CD4-positive, alpha-beta memory T cell (primary cell): ENCODE results near the gene CBX1. TPM values are rescaled to one million over a fixed set of nuclear protein-coding genes. Genes with fewer than 3 reads are reported as not detected.

Experiments used
- CTCF ChIA-PET: fragments of 350-600 bp; sonication (Branson Sonifier 250); formaldehyde crosslinking; loops from one replicate; lab custom pipeline; 2021; ENCODE audit warnings: inconsistent platforms; ENCODE audit not compliant: partially characterized antibody; lab: Charles Lee
- POLR2A ChIA-PET: fragments of 350-600 bp; sonication (Branson Sonifier 250); formaldehyde crosslinking; loops from one replicate; lab custom pipeline; 2021; ENCODE audit not compliant: partially characterized antibody; lab: Charles Lee
- DNase-seq, 5 donors: peaks; one replicate each; pipeline versions ENCODE4 v3.0.0 to v3.0.0-alpha.2; 2020 to 2022; ENCODE audit warnings: mixed read lengths in 1 of 5
- H3K27ac ChIP-seq: one replicate; pipeline ENCODE4 v1.7.0; 2013; ENCODE audit warnings: low read depth, low read length
- H3K27me3 ChIP-seq: 2 replicates; pipeline ENCODE4 v1.7.0; 2013; ENCODE audit warnings: mild to moderate bottlenecking, low read length, moderate library complexity; ENCODE audit not compliant: insufficient read depth
- H3K36me3 ChIP-seq: 2 replicates; pipeline ENCODE4 v1.7.0; 2013; ENCODE audit warnings: mild to moderate bottlenecking, low read length, moderate library complexity; ENCODE audit not compliant: insufficient read depth
- H3K4me1 ChIP-seq: 2 replicates; pipeline ENCODE4 v1.7.0; 2013; ENCODE audit warnings: mild to moderate bottlenecking, low read length, moderate library complexity; ENCODE audit not compliant: insufficient read depth
- H3K4me3 ChIP-seq, 2 donors: one replicate each; pipeline ENCODE4 v1.7.0; 2013; ENCODE audit warnings: low read length in 2 of 2, mild to moderate bottlenecking in 1 of 2
- H3K9me3 ChIP-seq, 2 donors: one replicate each; pipeline ENCODE4 v1.7.0; 2013; ENCODE audit warnings: low read length in 2 of 2, control low read depth in 1 of 2; ENCODE audit not compliant: control insufficient read depth in 1 of 2
- H3K27ac Mint-ChIP-seq, 7 donors: one replicate each; pipeline ENCODE4 v1.8.0; 2020 to 2021; ENCODE audit warnings: mixed read lengths in 7 of 7, mild to moderate bottlenecking in 6 of 7, inconsistent platforms in 3 of 7, moderate library complexity in 3 of 7
- H3K27me3 Mint-ChIP-seq, 2 donors: one replicate each; pipeline ENCODE4 v1.8.0; 2020 to 2021; ENCODE audit warnings: mixed read lengths in 2 of 2
- H3K36me3 Mint-ChIP-seq, 2 donors: one replicate each; pipeline ENCODE4 v1.8.0; 2020 to 2021; ENCODE audit warnings: mixed read lengths in 2 of 2, inconsistent platforms in 1 of 2, mild to moderate bottlenecking in 1 of 2
- H3K4me1 Mint-ChIP-seq, 4 donors: one replicate each; pipeline ENCODE4 v1.8.0; 2020 to 2021; ENCODE audit warnings: mixed read lengths in 4 of 4, mild to moderate bottlenecking in 1 of 4
- H3K4me3 Mint-ChIP-seq, 8 donors: one replicate each; pipeline ENCODE4 v1.8.0; 2020 to 2021; ENCODE audit warnings: mixed read lengths in 8 of 8, mild to moderate bottlenecking in 7 of 8, moderate library complexity in 6 of 8, inconsistent platforms in 3 of 8
- H3K9me3 Mint-ChIP-seq, 8 donors: one replicate each; pipeline ENCODE4 v1.8.0; 2020 to 2021; ENCODE audit warnings: mixed read lengths in 8 of 8, mild to moderate bottlenecking in 5 of 8, inconsistent platforms in 3 of 8, moderate library complexity in 1 of 8
- intact Hi-C: fragments of 100-400 bp; cut with micrococcal nuclease; formaldehyde crosslinking; loops from one replicate; pipeline ENCODE4 v1.15.1; 2023
- polyA plus RNA-seq, 2 donors: library from polyadenylated mRNA; unstranded; fragments of 300-500 nt; fragmentation: Illumina TruSeq; gene quantifications; one replicate each; pipeline ENCODE4 v1.2.3, GENCODE V29; 2021
- total RNA-seq, 2 experiments: library from RNA; stranded (reverse); gene quantifications; one replicate each; pipeline ENCODE4 v1.2.3, GENCODE V29; 2021

The CBX1 gene
- total and polyA plus RNA-seq, 4 experiments from 2014 or later: 10.1 to 37.1 (median 26.9) TPM

DNA sequence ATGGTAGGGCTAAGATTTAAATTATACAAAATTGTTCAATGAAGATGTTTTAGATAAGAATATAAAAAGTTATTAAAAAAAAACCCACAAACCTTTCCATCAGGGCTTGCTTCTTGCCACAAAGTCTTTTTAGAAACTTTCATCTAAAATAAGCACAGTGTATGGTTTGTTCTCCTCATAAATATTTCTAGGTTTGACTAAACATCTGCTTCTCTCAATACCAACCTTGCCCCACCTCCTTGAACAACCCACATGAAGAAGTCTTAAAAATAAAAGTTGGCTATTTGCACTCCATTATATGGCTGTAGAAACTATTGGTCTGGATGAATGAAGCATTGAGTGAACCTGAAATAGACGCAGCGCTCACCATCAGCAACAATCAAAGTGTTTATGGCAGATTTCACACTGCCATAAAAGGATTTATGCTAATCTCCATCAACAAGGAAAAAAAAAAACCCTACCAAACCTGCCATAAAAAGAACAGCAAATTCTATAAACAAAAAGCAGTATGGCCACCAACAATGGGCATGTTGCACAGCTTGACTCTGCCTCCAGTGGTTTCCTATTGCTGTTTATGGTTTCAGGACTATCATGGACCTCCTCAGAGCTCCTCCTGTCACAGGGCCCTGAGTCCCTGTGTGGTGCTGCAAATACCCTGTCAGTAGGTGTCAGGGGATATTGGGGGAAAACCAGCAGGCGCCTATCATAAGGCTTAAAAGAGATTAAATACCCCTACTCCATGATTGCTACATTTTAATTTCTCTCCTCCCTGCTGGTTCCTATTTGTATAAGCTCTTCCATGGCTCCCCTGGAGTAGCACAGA, 43.9 kb upstream of the CBX1 start:
- Histone ChIP-seq H3K9me3 (no peaks in the 10 kb centered on the region), H3K4me1 (no peaks in the 10 kb centered on the region), H3K36me3 (peaks cover 34% of the 10 kb centered on the region), H3K27me3 (no peaks in the 10 kb centered on the region), H3K27ac (no peak overlapping the region), H3K4me3 (no peak overlapping the region)
- Mint-ChIP-seq H3K4me1 (peaks cover 0 to 8% (median 5%) of the 10 kb centered on the region in 4 donors), H3K36me3 (peaks cover 41 to 53% of the 10 kb centered on the region in 2 donors), H3K27ac (peak overlapping the region in 6 of 7 donors; percentile 19 to 88 (median 58)), H3K9me3 (no peaks in the 10 kb centered on the region), H3K27me3 (no peaks in the 10 kb centered on the region), H3K4me3 (no peak overlapping the region)
- intact Hi-C loops: no loop called here
- DNase-seq: no peak
- POLR2A ChIA-PET: no interaction called here
- CTCF ChIA-PET: interaction anchor here (0.8 kb wide), 1 partner anchor 65 kb away, joined by 3 read pairs; no protein-coding TSS in a partner anchor

DNA sequence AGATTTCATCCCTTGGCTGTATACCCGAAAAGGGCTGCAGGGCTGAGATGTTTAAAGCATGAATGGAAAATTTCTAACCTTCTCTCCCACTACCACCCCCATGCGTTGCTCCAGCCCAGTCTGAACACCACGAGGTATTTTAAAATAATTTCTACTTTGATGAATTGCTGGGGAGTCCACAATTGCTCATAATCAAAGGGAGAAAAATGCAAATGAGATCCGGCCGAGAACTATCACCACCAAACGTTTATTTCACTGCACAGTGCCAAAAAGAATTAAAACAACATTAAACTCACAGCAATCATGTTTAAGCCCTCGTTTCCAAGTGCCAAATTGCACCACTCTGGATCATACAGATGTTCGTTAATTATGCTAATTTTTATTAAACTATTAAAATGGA, 43.0 kb upstream of the CBX1 start:
- ChIA-PET CTCF (no interaction called here), POLR2A (interaction anchor here (0.6 kb wide), 1 partner anchor 14 kb away, joined by 4 read pairs; no protein-coding TSS in a partner anchor)
- H3K27me3 ChIP-seq: no peaks in the 10 kb centered on the region
- no peak overlapping the region for H3K27ac ChIP-seq
- Mint-ChIP-seq H3K27ac (peak overlapping the region in 3 of 7 donors; percentile 17 to 53 (median 42)), H3K36me3 (peaks cover 46 to 61% of the 10 kb centered on the region in 2 donors), H3K9me3 (no peaks in the 10 kb centered on the region), H3K27me3 (no peaks in the 10 kb centered on the region), H3K4me1 (peaks cover 0 to 14% (median 5%) of the 10 kb centered on the region in 4 donors), H3K4me3 (no peak overlapping the region)
- H3K4me3 ChIP-seq: no peak overlapping the region
- peaks cover 36% of the 10 kb centered on the region for H3K36me3 ChIP-seq
- no peaks in the 10 kb centered on the region for H3K4me1 ChIP-seq
- intact Hi-C loops: no loop called here
- no peaks in the 10 kb centered on the region for H3K9me3 ChIP-seq
- no peak for DNase-seq

DNA sequence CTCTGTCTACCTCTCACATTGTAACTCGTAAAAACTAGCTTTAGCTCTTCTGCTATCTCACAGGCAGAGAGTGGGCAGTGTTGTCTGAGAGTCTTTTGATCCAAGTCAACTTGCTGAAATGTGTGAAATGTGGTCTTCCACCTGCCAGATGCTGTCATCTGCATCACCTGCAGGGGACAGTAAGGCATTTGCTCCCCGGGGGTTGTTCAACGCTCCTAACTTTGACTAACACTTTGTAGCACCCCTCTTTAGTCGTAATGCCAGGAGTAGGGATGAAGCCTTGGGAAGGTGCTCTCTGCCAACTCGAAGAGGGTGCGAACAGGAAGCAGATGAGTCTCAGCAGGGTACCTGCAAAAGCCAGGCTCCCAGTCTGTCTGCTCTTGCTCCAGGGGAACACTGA, 42.4 kb upstream of the CBX1 start:
- ChIA-PET CTCF (interaction anchor here (1.1 kb wide), 1 partner anchor 64 kb away, joined by 4 read pairs; no protein-coding TSS in a partner anchor), POLR2A (interaction anchor here (0.6 kb wide), 1 partner anchor 15 kb away, joined by 4 read pairs; no protein-coding TSS in a partner anchor)
- H3K4me3 ChIP-seq: no peak overlapping the region
- no peak for DNase-seq
- Mint-ChIP-seq H3K27ac (peak overlapping the region in 2 of 7 donors; percentile 19 to 57), H3K9me3 (no peaks in the 10 kb centered on the region), H3K27me3 (no peaks in the 10 kb centered on the region), H3K36me3 (peaks cover 46 to 59% of the 10 kb centered on the region in 2 donors), H3K4me1 (peaks cover 0 to 14% (median 5%) of the 10 kb centered on the region in 4 donors), H3K4me3 (no peak overlapping the region)
- intact Hi-C loops: no loop called here
- no peaks in the 10 kb centered on the region for H3K4me1 ChIP-seq
- no peaks in the 10 kb centered on the region for H3K27me3 ChIP-seq
- no peaks in the 10 kb centered on the region for H3K9me3 ChIP-seq
- no peak overlapping the region for H3K27ac ChIP-seq
- peaks cover 30% of the 10 kb centered on the region for H3K36me3 ChIP-seq

DNA sequence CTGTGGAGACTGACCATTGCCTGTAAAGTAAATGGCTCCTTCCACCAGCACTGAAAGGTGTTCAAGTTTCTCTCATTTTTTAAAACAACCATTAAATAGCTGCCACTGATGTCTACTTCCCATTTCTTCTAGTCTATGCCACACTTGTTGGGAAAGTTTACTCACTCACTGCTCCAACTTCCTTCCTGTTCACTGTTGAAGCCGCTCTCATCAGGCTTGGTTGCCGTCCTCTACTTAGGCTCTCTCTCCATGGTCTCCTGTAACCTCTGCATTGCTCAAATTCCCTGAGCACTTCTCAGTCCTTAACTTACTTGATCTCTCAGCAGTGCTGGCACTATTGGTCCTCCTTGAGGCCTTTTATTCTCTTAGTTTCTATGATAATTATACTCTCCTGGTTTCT, 38.7 kb upstream of the CBX1 start:
- H3K36me3 ChIP-seq: peaks cover 30% of the 10 kb centered on the region
- POLR2A ChIA-PET: interaction anchor here (0.6 kb wide), 1 partner anchor 199 kb away, joined by 3 read pairs; the partner anchor contains the start of gene PNPO
- Mint-ChIP-seq H3K36me3 (peaks cover 39 to 59% of the 10 kb centered on the region in 2 donors), H3K9me3 (peaks cover 0 to 1% (median 0%) of the 10 kb centered on the region in 8 donors), H3K27me3 (no peaks in the 10 kb centered on the region), H3K4me3 (no peak overlapping the region), H3K4me1 (peaks cover 0 to 14% (median 4%) of the 10 kb centered on the region in 4 donors), H3K27ac (peak overlapping the region in 6 of 7 donors; percentile 18 to 80 (median 55))
- H3K27ac ChIP-seq: no peak overlapping the region
- CTCF ChIA-PET: no interaction called here
- H3K27me3 ChIP-seq: no peaks in the 10 kb centered on the region
- H3K4me3 ChIP-seq: no peak overlapping the region
- H3K4me1 ChIP-seq: no peaks in the 10 kb centered on the region
- intact Hi-C loops: no loop called here
- DNase-seq: no peak
- H3K9me3 ChIP-seq: no peaks in the 10 kb centered on the region

DNA sequence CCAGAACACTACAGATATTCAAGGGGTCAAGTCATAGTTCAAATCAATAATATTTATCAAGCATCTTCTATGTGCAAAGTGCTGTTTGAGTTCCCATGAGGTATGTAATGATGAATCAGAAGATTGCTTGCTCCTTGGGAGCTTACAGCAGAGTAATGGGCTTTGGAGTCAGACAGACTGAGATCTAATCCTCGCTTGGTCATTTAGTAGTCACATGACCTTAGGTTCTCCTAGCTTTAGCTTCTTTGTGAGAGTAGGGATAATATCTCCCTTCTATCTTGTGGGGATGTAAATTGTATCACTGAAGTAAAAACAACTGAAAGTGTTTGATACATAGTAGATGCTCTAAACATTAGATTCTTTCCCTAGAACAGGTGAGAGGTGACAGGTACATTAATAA, 36.4 kb upstream of the CBX1 start:
- intact Hi-C loops: no loop called here
- peaks cover 0 to 14% (median 5%) of the 10 kb centered on the region in 4 donors for H3K4me1 Mint-ChIP-seq
- peaks cover 0 to 1% (median 0%) of the 10 kb centered on the region in 8 donors for H3K9me3 Mint-ChIP-seq
- H3K4me1 ChIP-seq: no peaks in the 10 kb centered on the region
- peaks cover 30 to 56% of the 10 kb centered on the region in 2 donors for H3K36me3 Mint-ChIP-seq
- no peak overlapping the region for H3K4me3 Mint-ChIP-seq
- no peak overlapping the region for H3K4me3 ChIP-seq
- no peak for DNase-seq
- peak overlapping the region in 4 of 7 donors; percentile 8 to 53 (median 30) for H3K27ac Mint-ChIP-seq
- no peak overlapping the region for H3K27ac ChIP-seq
- H3K27me3 Mint-ChIP-seq: no peaks in the 10 kb centered on the region
- H3K36me3 ChIP-seq: peaks cover 20% of the 10 kb centered on the region
- no peaks in the 10 kb centered on the region for H3K9me3 ChIP-seq
- ChIA-PET POLR2A (interaction anchor here (0.6 kb wide), 1 partner anchor 20 kb away, joined by 3 read pairs; no protein-coding TSS in a partner anchor), CTCF (interaction anchor here (0.6 to 13.0 kb wide), 3 partner anchors 8 to 57 kb away, joined by 3 to 174 read pairs (median 4); no protein-coding TSS in a partner anchor)
- H3K27me3 ChIP-seq: no peaks in the 10 kb centered on the region

DNA sequence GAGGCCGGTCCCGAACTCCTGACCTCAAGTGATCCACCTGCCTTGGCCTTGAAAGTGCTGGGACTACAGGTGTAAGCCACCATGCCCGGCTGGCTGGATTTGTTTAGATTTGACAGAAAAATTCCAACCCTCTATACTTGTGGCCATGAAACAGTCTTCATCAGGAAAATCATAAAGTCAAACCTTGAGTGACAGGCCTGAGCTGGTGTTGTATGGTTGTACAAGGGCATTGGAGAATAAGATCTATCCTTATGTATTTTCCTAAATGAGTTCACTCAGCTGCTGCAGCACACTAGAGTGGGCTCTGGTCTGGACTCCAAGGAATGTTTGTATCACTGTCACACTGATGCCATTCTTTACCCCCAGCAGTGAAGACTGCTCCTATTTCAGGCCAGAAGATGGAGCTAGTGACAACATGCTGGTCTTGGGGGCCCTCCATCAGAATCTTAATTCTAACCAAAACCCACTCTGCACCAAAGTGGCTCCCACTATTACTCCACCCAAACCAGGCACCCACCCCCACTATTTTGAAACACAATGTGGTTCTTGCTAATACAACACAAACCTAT, 33.7 kb upstream of the CBX1 start:
- peak overlapping the region in 1 of 8 donors; percentile 12 for H3K4me3 Mint-ChIP-seq
- H3K9me3 ChIP-seq: no peaks in the 10 kb centered on the region
- no peak overlapping the region for H3K4me3 ChIP-seq
- peaks cover 18 to 55% of the 10 kb centered on the region in 2 donors for H3K36me3 Mint-ChIP-seq
- CTCF ChIA-PET: interaction anchor here (0.6 to 13.0 kb wide), 5 partner anchors 11 to 188 kb away, joined by 3 to 174 read pairs (median 4); no protein-coding TSS in a partner anchor
- H3K9me3 Mint-ChIP-seq: peaks cover 0 to 1% (median 0%) of the 10 kb centered on the region in 8 donors
- POLR2A ChIA-PET: no interaction called here
- no peak for DNase-seq
- H3K27ac Mint-ChIP-seq: peak overlapping the region in 4 of 7 donors; percentile 18 to 65 (median 41)
- no peak overlapping the region for H3K27ac ChIP-seq
- peaks cover 9% of the 10 kb centered on the region for H3K36me3 ChIP-seq
- H3K4me1 Mint-ChIP-seq: peaks cover 2 to 6% (median 5%) of the 10 kb centered on the region in 4 donors
- no peaks in the 10 kb centered on the region for H3K27me3 ChIP-seq
- no peaks in the 10 kb centered on the region for H3K4me1 ChIP-seq
- no peaks in the 10 kb centered on the region for H3K27me3 Mint-ChIP-seq
- intact Hi-C loops: no loop called here
